Embryonic facial prominence (tissue), 1 donor: ENCODE results near the gene ORC2.
A peak's percentile ranks its signal among the peaks of the same experiment; 100 is the strongest.
"Not testable (repeated sequence)": the region's sequence is repeated elsewhere in the genome, so short reads cannot be mapped to it uniquely, and the experiment has no call there.

ENCODE experiments used
- DNase-seq: peaks from one replicate; pipeline ENCODE4 v3.0.0-alpha.2; 2016; ENCODE audit errors: extremely low spot score

The ORC2 gene

GRCh38 chr2:200963124-200963917 lies at the start of gene ORC2:
Gene ORC2, minus strand, starts transcription at chr2:200963660. Its CDS starts 5,537 bp downstream, at chr2:200958123.
- DNase-seq: peak; percentile 84

GRCh38 chr2:201008296-201008829 lies 44.9 kb upstream of the ORC2 start:
- DNase-seq: no peak

- DNase-seq: no peak
Measured at GRCh38 chr2:201007584-201007998, 44.1 kb upstream of the ORC2 start.

GRCh38 chr2:201006704-201007103 lies 43.2 kb upstream of the ORC2 start:
- DNase-seq: no peak

DNA sequence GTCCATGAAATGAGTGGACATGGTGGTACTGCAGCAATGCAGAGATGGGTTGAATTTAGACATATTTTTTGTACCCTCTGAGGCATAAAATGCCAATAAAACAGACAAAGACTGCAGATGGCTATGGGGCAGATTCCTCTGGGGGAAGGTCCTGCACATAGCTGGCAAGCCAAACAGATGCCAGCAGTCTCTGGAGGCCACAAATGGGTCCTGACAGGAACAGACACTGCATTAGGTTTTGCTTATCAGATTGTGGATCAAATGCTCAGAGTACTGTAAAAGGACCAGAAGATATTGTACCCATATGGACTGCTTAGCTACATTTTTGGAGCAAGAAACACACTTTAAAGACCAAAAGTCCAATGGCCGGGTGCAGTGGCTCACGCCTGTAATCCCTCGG lies 40.9 kb upstream of the ORC2 start:
- no peak for DNase-seq

GRCh38 chr2:200993097-200993496 lies 29.6 kb upstream of the ORC2 start:
- DNase-seq: no peak

- no peak for DNase-seq
Measured at GRCh38 chr2:200987137-200987536, 23.7 kb upstream of the ORC2 start.

GRCh38 chr2:200985799-200986198 lies 22.3 kb upstream of the ORC2 start:
- no peak for DNase-seq

- no peak for DNase-seq
Measured at GRCh38 chr2:200976710-200977109, 13.2 kb upstream of the ORC2 start.

DNA sequence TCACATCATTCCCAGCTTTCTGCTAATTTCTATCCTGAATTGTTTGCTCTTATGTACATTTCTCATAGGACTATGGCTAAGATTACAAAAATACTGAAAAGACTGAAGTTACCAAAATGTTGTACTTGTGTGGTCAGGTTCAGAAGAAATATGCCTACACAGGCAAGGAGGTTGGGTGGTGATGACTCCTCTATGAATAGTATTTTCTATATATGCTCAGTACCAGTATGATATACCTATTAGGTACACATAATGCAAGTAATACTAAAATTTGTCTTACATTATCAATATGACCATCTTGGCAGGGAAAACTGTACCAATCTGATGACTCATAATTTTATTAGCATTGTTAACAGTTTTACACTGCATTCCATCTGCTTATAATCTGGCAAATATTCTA lies 12.2 kb upstream of the ORC2 start:
- no peak for DNase-seq

GRCh38 chr2:200970057-200970456 lies 6.6 kb upstream of the ORC2 start:
- not testable (repeated sequence) for DNase-seq

DNA sequence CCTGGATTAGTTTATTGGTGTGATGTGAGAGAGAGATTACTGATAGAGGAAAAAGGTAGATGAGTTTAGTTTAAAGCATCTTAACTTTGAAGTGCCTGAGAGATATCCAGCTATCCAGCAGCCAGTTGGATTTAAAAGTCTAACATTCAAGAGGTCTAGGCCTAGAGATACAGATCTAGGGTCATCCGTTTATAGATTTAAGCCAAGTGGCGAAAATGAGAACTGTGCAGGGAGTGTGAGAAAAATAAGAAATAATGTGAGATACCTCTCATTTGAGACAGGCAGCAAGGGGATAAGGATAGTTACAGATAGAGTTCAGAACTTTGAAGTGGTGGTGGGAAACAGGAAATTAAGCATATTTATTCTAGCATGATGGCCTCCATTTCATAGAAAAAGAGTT lies 5.3 kb upstream of the ORC2 start:
- no peak for DNase-seq

- no peak for DNase-seq
Measured at GRCh38 chr2:200968162-200968561, 4.7 kb upstream of the ORC2 start.

- no peak for DNase-seq
Measured at GRCh38 chr2:200966770-200967169, 3.3 kb upstream of the ORC2 start.

DNA sequence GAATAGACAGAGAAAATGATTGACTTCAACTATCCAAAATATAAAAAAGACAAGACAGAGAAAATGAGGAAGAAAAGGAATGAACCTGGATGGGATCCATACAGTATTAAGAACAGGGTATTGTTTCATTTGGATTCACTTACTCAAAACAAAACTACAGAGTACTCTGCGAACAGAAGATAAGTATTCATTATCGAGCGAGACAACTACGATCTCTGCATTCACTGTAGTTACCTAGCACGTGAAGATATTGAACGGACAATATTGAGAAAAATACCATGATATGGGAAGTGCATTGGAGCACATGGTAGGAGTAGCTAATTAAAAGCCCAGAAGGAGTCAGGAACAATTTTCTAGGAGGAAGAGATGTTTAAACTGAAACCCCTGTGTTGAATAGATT lies 1.0 kb upstream of the ORC2 start:
- no peak for DNase-seq

DNA sequence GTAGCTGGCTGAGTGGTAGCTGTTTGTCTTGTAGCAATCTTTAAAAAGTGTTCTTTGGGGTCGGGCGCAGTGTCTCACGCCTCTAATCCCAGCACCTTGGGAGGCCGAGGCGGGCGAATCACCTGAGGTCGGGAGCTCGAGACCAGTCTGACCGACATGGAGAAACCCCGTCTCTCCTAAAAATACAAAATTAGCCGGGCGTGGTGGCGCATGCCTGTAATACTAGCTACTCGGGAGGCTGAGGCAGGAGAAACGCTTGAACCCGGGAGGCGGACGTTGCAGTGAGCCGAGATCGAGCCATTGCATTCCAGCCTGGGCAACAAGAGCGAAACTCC lies 425 bp upstream of the ORC2 start:
- DNase-seq: not testable (repeated sequence)

GRCh38 chr2:200962811-200963123 lies 693 bp downstream of the ORC2 start:
- DNase-seq: no peak

- no peak for DNase-seq
Measured at GRCh38 chr2:200961674-200962073, 1.8 kb downstream of the ORC2 start.

DNA sequence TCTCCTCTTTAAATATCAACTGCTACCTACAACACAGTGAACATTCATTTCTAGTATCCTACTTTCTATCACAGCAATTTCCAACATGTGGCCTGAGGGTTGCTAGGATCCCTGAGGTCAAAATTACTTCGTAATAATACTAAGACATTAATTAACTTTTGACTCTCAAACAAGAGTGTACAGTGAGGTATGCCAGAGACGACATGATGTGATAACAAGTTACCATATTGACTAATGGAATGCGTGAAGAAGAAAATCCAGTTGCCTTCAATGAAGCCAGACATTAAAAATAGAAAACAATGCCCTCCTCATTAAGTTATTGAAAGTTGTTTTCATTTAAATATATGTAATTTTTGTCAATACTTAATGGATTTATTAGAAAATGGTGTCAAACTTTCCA lies 13.1 kb downstream of the ORC2 start:
- no peak for DNase-seq

- DNase-seq: no peak
Measured at GRCh38 chr2:200945395-200945729, 18.1 kb downstream of the ORC2 start.

DNA sequence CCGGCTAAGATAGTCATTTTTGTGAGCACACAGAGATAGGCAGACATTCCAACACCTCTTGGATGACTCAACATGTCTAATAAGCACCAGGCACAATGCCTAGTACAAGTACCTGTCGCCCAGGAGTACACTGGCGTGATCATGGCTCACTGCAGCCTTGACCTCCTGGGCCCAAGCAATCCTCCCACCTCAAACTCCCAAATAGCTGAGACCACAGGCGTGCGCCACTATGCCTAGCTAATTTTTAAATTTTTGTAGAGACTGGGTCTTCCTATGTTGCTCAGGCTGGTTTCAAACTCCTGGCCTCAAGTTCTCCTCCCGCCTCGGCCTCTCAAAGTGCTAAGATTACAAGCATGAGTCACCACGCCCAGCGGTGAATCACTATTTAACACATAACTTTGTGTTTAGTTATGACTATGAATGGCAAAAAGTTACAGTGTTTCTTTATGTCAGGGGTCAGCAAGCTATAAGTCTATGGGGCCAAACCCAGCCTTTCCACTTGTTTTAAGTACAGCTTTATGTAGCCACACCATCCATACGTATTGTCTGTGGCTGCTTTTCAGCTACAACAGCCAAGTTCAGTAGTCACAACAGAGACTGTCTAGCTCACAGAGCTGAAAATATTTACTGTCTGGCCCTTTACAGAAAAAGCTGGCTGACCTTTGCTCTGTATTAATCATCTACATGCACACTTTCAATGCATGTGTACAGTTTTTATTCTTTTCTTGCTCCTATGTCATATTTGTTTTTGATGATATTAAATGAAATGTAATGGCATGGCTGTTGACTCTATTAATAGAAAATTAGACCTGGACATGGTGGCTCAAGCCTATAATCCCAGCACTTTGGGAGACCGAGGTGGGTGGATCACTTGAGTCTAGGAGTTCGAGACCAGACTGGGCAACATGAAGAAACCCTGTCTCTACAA lies 18.7 kb downstream of the ORC2 start:
- DNase-seq: no peak

- DNase-seq: no peak
Measured at GRCh38 chr2:200943527-200944105, 19.8 kb downstream of the ORC2 start.

DNA sequence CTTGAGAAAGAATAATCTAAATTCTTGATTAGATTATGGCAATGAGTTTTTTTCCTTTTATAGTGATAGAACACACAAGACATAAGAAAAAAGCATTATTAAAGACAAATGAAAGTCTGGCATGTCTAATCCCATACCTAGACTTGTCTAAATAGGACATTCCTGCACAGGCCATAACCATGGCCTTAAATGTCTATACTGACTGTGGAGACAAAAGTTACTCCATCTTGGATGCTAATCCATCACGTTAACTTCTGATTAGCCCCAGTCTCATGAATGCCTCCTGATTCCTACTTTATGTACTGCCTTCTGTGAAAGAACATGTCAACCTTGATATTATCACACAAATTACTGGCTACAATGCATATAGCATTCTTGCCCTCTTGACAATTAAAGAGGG lies 23.6 kb downstream of the ORC2 start:
- no peak for DNase-seq
